Skeletal muscle cell (primary cell): ENCODE measurements around the gene NDUFA13.

ENCODE experiments used
- DNase-seq: peaks from one replicate; pipeline ENCODE4 v3.0.0-alpha.2; 2010; ENCODE audit warnings: low read depth
- H3K4me3 ChIP-seq: 2 replicates; pipeline ENCODE4 v1.5.1; 2011; ENCODE audit warnings: low read depth, mild to moderate bottlenecking, control low read depth, low read length, moderate library complexity

The NDUFA13 gene

DNA sequence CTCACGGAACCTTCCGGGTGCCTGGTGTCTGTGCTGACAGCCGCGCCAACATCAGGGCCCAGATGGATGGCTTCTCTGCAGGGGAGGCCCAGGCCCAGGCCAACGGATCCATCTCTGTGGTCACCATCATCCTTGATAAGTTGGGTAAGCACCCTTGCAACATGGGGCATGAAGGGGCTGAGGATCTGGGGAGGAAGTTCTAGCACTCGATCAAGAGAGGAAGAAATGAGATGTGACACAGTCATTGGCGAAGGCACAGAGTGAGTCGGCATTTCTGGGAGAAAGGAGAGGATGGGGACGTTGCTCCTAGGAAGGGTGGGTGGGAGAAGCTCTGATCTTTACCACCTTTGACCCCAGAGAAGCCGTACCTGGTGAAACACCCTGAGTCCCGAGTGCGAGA, 26.5 kb downstream of the NDUFA13 start:
- no peak for DNase-seq
- H3K4me3 ChIP-seq: no peak overlapping the region

DNA sequence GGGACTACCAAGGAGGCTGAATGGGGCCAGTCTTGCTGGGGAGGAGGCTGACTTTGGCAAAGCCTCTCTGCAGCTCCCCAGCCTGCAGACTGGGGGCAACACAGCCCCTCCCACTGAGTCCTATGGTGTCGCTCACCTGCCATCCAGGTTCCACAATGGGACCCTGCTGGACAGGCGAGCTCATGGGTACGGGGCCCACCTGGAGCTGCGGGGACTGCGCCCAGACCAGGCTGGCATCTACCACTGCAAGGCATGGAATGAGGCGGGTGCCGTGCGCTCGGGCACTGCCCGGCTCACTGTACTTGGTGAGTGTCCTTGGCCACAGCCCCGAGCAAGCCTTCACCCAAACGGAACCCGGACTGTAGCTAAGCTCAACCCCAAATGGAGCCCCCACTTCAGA, 27.1 kb downstream of the NDUFA13 start:
- no peak for DNase-seq
- H3K4me3 ChIP-seq: no peak overlapping the region

DNA sequence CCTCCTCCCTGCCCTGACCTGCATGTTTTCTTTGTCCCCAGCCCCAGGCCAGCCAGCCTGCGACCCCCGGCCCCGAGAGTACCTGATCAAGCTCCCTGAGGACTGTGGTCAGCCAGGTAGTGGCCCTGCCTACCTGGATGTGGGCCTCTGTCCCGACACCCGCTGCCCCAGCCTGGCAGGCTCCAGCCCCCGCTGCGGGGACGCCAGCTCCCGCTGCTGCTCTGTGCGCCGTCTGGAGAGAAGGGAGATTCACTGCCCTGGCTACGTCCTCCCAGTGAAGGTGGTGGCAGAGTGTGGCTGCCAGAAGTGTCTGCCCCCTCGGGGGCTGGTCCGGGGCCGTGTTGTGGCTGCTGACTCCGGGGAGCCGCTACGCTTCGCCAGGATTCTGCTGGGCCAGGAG, 27.6 kb downstream of the NDUFA13 start:
- no peak overlapping the region for H3K4me3 ChIP-seq
- no peak for DNase-seq

DNA sequence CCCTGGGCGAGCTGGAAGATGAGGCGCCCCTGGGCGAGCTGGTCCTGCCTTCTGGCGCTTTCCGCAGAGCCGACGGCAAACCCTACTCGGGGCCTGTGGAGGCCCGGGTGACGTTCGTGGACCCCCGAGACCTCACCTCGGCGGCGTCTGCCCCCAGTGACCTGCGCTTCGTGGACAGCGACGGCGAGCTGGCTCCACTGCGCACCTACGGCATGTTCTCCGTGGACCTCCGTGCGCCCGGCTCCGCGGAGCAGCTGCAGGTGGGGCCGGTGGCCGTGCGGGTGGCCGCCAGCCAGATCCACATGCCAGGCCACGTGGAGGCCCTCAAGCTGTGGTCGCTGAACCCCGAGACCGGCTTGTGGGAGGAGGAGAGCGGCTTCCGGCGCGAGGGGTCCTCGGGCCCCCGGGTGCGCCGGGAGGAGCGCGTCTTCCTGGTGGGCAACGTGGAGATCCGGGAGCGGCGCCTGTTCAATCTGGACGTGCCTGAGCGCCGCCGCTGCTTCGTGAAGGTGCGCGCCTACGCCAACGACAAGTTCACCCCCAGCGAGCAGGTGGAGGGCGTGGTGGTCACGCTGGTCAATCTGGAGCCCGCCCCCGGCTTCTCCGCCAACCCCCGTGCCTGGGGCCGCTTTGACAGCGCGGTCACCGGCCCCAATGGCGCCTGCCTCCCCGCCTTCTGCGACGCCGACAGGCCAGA, 28.4 kb downstream of the NDUFA13 start:
- DNase-seq: no peak
- H3K4me3 ChIP-seq: no peak overlapping the region

DNA sequence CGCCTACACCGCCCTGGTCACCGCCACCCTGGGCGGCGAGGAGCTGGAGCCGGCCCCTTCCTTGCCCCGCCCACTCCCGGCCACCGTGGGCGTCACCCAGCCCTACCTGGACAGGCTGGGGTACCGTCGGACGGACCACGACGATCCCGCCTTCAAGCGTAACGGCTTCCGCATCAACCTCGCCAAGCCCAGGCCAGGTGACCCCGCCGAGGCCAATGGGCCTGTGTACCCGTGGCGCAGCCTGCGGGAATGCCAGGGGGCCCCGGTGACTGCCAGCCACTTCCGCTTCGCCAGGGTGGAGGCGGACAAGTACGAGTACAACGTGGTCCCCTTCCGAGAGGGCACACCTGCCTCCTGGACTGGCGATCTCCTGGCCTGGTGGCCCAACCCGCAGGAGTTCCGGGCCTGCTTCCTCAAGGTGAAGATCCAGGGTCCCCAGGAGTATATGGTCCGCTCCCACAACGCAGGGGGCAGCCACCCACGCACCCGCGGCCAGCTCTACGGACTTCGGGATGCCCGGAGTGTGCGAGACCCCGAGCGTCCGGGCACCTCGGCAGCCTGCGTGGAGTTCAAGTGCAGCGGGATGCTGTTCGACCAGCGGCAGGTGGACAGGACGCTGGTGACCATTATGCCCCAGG, 29.0 kb downstream of the NDUFA13 start:
- DNase-seq: no peak
- no peak overlapping the region for H3K4me3 ChIP-seq

DNA sequence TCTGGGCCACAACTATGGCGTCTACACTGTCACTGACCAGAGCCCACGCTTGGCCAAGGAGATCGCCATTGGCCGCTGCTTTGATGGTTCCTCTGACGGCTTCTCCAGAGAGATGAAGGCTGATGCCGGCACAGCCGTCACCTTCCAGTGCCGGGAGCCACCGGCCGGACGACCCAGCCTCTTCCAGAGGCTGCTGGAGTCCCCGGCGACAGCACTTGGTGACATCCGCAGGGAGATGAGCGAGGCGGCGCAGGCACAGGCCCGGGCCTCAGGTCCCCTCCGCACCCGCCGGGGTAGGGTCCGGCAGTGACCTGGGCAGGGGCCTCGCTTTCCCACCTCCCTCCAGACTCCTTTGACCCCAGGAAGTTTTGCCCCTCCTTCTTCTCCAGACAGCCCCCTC, 29.7 kb downstream of the NDUFA13 start:
- DNase-seq: no peak
- no peak overlapping the region for H3K4me3 ChIP-seq

DNA sequence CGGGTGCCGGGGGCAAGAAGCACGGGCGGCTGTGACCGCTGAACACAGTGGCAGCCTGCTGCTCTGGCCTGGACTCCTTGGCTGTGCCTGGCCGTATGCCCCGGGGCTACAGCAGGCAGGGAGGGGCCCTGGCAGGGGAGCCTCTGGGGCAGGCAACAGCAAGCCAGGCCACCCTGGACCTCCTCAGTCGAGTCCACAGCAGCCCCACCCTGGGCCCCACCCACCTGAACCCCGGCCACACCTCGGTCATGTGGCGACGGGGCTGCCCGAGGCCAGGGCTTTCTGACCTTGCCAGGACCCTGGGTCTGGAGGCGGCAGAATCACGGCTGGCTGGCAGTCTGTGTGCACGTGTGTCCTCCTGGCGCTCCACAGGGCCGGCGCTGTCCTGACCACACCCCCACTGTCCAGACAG, 30.7 kb downstream of the NDUFA13 start:
- DNase-seq: no peak
- H3K4me3 ChIP-seq: no peak overlapping the region

DNA sequence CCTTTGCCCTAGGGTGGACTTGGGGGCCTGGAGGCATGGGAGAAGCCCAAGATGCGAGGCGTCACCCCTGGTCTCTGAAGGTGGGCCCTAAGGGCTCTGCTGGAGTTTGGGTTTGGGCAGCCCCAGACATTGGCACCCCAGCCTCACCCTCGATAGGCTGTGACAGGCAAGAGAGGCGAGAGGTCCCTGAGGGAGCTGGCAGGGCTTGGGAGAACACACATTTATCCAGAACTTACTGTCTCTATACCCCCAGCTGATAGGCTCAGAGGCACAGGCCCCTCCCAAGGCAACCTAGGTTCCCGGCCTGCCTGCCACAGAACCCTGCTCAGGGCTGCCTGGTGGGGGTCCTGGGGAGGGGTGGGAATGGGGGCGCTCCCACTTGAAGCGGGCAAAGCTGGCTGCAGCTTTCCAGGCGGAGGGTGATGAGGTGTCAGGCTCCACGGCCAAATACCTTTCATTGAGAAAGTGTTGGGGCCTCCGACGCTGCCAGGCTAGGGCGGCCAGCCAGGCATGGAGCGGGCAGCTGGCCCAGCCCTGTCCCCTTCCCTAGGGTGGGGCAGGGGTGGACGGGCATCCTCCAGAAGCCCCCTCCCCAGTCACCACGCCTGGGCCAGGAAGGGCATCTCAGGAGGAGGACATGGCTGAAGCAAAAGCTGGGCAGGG, 31.8 kb downstream of the NDUFA13 start:
- no peak overlapping the region for H3K4me3 ChIP-seq
- no peak for DNase-seq

DNA sequence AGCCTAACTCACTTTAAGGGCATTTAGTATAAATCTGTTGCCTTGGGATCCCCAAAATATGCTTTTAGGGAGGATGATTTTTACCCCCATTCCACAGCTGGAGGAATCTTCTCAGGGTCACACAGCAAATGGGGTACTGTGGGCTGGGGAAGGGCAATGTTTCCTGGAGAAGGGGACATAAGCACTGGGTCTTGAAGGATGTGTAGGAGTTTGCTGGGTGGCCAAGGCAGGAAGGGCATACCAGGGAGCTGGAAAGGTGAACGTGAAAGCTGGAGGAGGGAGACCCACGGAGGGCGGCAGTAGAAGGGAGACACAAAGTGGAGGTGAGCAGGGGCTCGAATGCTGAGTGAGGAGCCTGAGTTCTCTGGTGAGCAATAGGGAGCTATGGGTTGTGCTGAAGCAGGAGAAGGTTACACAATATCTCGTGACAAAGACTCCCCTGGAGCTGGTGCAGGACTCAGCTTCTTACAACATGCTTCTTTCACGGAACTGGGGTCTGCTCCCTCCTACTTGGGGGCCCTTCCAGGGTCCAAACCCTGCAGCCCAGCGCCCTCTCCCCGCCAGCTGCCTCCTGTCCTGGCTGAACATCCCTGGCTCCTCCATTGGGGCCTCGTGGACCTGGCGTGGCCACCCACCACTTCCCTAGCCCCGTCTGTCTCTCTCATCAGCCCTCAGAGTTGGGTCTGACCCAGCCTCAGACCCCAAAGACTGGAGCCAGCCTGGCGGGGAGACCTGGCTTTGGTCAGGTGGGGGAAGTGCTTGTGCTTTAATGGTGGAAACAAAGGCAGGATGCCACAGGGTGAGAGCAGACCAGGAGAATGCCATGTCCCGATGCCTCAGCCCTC, 33.1 kb downstream of the NDUFA13 start:
- no peak overlapping the region for H3K4me3 ChIP-seq
- DNase-seq: no peak

DNA sequence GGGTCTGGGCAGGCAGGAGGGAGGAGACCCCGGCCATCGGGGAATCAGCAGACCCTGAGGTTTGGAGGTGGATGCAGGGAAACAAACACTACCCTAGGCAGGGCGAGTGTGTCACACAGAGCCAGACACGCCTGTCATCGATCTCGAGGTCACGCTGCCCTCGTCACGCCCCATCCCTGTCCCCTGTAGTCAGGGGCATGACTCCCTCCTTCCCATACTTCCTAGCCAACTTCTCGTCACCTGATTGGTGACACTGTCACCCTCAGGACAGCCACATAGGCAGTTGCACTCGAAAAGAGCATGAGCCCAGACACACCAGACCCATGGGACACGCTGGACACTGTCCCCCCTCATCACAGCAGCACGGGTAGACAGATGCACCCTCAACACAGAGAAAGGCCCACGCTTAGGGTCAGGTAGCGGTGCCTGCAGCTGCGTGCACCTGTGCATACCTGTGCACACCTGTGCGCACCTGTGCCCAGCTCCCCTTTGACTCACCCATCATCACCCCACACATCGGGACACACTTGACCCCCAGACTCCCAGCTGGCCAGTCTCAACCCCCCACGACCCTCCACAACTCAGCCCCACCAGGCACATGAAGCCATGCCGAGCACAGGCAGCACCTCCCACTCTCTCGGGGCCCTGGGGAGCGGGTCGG, 33.9 kb downstream of the NDUFA13 start:
- no peak for DNase-seq
- H3K4me3 ChIP-seq: no peak overlapping the region

DNA sequence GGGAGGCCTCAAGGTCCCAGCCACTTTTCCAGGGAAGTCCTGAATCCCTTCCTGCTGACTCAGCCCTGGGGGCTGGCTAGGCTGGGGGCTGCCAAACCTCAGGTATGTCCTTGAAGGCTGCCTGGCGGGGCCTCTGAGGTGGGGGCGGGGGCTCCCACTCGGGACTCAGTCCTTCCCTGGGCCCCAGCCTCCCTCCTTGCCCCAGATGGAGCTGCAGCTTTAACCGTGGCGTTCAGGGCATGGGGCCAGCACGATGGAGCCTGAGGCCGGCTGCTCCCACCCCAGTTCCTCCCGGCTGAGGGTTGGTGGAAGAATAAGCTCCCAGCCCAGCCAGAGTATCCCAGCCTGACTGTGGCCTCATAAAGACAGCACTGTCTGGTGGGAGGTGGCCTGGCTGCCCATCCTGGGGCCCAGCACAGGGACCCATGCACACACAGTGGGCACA, 34.5 kb downstream of the NDUFA13 start:
- peak; percentile 27 for DNase-seq
- no peak overlapping the region for H3K4me3 ChIP-seq

DNA sequence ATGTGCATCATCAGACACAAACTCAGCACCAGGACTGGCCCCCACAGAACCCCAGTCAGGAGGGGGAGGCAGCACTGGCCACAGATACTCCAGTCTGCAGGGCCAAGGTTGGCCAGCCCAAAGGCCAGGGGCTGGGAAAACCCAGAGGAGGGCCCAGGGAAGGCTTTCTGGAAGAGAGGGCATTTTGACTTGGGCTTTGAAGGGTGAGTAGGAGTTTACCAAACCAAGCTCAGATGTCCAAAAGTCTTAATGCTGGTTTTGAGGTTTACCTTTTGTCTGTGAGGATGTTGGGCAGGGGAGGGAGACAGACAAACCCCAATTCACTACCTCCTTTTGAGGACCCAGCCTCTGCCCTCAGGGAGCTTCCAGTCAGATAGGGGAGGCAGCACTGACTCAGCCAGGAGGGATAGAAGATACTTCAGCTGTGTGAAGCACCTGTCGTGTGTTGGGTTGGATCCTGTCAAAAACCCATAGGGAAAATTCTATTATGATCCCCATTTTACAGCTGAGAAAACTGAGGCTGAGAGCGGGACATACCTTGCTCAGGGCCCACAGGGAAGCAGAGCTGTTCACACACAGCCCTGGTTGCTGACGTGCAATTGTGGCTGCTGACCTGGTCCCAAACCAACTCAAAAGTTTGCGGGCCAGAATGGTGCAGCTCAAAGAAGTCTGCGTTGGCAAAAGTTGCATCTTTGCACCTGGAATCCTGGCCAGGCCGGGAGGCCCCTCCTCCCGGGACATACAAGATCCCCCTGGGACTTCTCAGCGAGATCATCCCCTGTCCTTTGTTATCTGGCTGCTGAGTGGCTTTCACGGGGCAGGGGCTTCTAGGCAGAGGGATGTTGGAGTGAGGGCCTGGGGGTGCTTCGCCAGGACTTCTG, 35.2 kb downstream of the NDUFA13 start:
- no peak overlapping the region for H3K4me3 ChIP-seq
- DNase-seq: no peak

DNA sequence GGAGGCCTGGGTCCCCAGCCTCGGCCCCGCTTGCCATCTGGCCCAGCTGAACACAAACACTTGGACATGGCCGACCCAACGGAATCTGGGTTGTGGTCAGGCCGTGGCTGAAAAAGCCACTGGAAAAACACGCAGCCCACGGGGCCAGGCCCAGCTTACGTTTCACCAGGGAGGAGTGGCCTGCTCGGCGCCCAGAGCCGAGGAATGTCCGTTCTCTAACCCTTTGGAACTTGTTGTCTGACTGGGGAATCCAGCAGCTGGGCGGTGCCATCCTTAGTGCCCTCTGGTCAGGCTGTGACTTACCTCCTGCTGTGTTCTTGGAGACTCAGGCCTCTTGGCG, 35.8 kb downstream of the NDUFA13 start:
- DNase-seq: no peak
- H3K4me3 ChIP-seq: no peak overlapping the region

DNA sequence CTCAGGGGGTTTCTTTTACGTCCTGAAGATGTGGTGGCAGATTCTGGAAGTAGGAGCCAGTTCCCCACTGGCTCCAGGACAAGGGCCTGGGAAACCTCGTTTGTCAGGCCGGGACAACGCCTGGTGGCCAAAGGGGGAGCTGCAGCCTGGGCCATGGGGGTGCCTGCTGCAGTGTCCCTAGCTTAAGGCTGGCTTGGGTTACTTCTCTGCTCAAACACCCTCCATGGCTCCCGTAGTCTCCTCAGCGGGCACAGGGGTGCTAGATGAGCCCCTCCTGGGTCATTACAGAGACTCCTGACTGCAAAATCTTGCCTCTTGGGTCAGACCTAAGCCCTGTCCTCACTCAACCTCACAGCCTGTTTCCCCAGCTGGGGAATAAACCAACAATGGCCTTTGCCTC, 36.8 kb downstream of the NDUFA13 start:
- DNase-seq: no peak

DNA sequence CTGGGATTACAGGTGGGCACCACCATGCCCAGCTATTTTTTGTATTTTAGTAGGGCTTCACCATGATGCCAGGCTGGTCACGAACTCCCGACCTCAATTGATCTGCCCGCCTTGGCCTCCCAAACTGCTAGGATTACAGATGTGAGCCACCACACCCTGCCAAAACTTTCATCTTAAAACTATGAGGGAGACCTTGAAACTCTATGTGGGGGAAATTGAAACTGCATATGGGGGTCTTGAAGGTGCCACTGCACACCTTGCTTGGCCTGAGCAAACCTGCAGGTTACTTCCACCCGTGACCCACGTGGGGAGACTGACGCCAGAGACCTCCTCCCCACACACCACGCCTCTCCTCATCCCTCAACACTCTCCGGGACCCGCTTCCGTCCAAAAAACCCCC, 37.6 kb downstream of the NDUFA13 start:
- no peak for DNase-seq

More for the DNA sequence above, 36.8 kb downstream of the NDUFA13 start:
- no peak overlapping the region for H3K4me3 ChIP-seq

DNA sequence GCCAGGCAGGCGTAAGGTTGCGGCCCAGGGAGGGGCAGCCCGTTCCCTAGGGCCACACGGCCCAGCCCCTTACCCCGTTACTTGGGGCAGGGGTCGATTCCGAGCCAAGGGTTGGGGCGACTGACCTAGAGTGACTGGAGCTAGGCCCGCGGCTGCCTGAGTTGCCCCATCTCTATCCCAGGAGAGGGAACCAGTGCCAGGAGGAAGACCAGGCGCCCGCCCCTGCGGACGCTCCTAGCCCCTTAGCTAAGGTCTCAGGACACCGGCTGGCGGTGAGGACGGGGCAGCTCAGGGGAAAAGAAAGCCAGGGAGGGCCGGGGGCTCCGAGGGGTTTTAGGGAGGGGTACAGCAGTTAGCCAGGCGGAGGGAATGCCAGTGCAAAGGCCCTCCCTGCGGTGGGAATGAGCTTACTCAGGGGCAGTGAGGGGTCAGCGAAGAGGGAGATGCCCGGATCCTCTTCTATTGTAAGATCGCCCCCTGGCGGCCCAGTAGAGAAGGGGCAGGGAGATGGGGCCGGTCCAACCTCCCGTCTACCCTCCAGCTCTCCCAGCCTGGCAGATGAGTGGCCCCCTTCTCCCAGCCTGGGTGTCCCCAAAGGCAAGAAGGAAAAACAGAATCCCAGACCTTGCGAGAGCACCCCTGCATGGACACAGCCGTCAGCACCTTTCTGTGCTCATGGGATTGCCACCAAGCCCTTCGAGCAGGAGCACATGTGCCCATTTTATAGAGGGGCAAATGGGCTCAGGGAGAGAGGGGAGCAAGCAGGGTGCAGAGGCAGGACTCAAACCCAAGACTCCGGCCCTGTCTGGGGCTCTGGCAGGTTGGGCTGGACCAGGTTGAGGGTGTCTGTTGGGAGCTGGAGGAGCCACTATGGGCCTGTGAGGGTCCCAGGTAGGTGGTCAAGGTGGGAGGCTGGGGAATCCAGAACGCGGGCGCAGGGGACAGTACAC, 38.3 kb downstream of the NDUFA13 start:
- no peak for DNase-seq
- H3K4me3 ChIP-seq: no peak overlapping the region

More for the DNA sequence above, 37.6 kb downstream of the NDUFA13 start:
- H3K4me3 ChIP-seq: no peak overlapping the region

DNA sequence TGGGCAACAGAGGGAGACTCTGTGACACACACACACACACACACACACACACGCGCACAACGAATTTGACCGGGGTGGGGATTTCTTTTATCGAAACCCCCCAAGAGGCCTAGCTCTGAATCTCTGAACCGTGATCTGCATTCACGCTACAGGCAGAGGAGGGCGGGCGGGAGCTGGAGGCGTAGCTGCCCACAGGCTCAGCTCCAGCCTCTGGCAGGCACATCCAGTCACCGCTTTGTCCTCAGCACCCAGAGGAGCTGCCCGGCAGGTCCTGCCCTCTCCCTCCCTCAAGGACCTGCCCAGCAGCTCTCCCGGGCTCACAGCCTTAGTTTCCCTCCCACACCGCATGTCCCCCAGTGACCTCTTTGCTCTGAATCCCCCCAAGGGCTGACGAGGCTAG, 42.0 kb downstream of the NDUFA13 start:
- H3K4me3 ChIP-seq: no peak overlapping the region
- DNase-seq: no peak

DNA sequence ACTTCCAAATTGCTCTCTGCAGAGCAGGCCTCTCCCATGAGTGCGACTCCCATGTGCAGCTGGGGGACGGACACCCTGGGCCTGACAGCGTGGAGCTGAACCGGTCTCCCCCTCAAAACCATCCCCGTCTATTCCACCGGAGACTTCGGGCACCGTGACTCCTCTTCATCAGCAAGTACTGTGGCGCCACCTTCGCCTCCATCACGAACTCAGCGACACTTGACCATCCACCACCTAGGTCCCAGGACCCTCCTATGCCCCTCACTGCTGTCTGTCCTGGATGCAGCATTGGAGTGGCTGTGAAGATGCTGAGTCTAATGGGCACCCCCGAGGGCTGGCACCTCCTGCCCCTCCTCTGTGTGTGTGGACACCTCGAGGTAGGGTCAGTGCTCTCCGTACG, 42.6 kb downstream of the NDUFA13 start:
- DNase-seq: no peak
- no peak overlapping the region for H3K4me3 ChIP-seq
